ENCODE data around the gene SARDH. TPM values are rescaled to one million over a fixed set of nuclear protein-coding genes. Genes with fewer than 3 reads are reported as not detected.

SARDH gene
- 10 to 100 TPM; 18.6 to 19.3 TPM for total RNA-seq
- polyA plus RNA-seq: 1 to 10 TPM; 2.5 to 4.1 TPM

DNA sequence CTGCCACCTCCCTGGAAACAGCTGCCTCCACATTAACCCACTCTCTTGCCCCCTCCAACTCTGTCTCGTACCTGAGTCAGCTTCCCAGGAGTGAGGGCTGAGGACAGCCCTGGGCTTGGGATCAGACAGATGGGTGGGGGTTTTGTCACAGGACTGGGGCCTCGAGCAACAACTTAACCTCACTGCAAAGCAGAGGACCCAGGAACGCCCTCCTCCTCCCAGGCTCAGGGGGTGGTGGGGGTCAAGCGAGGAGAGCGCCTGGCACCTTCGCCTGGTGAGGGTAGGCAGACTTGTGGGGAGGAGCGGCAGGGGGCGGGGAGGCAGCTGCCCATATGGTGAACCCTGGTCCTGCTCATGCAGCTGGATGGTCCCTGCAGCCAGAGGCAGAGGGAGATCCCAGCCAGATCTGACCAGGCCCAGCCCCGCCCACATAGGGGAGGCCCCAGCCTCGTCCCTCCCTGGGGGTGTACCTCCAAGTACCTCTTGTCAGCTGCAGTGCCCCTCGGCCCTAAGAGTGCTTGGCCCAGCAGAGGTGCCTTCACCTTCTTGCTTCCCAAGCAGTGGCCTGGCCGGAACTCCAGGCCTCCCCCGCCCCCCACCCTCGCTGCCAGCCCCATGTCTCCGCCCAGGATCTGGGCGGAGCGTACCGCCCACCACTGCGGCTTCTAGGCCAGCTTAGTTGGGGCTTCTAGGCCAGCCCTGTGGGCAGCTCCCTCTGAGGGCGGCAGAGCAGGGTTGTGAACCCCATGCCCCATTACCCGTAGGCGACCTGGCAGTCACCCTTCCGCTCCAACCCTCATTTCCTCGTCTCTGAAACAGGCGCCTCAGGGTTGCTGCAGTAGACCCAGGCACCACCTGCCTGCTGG lies at the start of gene SARDH:
SARDH (minus strand) TSS at position 579 of the 866 bp plus-strand sequence. CDS start 4,179 bp downstream, outside the sequence.
- ChIA-PET POLR2A (ENCODE audit: partially characterized antibody) (interaction anchor here (0.6 to 1.5 kb wide), 4 partner anchors 11 to 332 kb away, joined by 3 read pairs; no protein-coding TSS in a partner anchor), CTCF (ENCODE audit: partially characterized antibody) (interaction anchor here (0.9 to 2.4 kb wide), 4 partner anchors 8 to 44 kb away, joined by 3 to 10 read pairs (median 4); no protein-coding TSS in a partner anchor)
- peaks cover 15% of the 10 kb centered on the region for H3K4me1 ChIP-seq (ENCODE audit: insufficient read depth, low read length)
- H3K27me3 Mint-ChIP-seq: peaks cover 0 to 2% of the 10 kb centered on the region in 2 donors
- H3K4me3 Mint-ChIP-seq: peak within 1 kb of the TSS in 7 of 8 donors; percentile 31 to 59 (median 44)
- intact Hi-C loops (cut with micrococcal nuclease): no loop called here
- no peaks in the 10 kb centered on the region for H3K27me3 ChIP-seq (ENCODE audit: insufficient read depth, low read length)
- no peaks in the 10 kb centered on the region for H3K9me3 ChIP-seq (ENCODE audit: control insufficient read depth in 1 of 2, low read length in 2 of 2)
- no peaks in the 10 kb centered on the region for H3K36me3 ChIP-seq (ENCODE audit: insufficient read depth, low read length)
- H3K36me3 Mint-ChIP-seq: no peaks in the 10 kb centered on the region
- H3K27ac ChIP-seq (ENCODE audit: low read depth, low read length): no peak within 1 kb of the TSS
- peak in 2 of 5 donors; percentile 9 to 11 for DNase-seq
- no peaks in the 10 kb centered on the region for H3K9me3 Mint-ChIP-seq
- H3K4me3 ChIP-seq (ENCODE audit: low read length in 2 of 2): peak within 1 kb of the TSS in 1 of 2 donors; percentile 27
- peak within 1 kb of the TSS in 1 of 7 donors; percentile 53 for H3K27ac Mint-ChIP-seq
- peaks cover 0 to 13% (median 4%) of the 10 kb centered on the region in 4 donors for H3K4me1 Mint-ChIP-seq

DNA sequence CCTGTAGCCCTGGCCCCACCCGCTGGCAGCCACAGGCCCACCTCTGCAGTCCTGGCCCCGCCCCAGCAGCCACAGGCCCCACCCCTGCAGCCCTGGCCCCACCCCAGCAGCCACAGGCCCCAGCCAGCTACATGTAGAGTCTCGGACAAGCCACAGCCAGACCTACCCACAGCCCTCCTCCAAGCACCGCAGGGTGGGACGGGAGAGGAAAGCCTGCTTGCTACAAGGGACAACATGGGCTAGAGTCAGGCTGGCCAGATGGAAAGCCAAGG lies 49.5 kb upstream of the SARDH start:
- Histone ChIP-seq H3K27ac (ENCODE audit: low read depth, low read length) (no peak overlapping the region), H3K36me3 (ENCODE audit: insufficient read depth, low read length) (no peaks in the 10 kb centered on the region), H3K4me3 (ENCODE audit: low read length in 2 of 2) (no peak overlapping the region), H3K4me1 (ENCODE audit: insufficient read depth, low read length) (peaks cover under 1% of the 10 kb centered on the region), H3K9me3 (ENCODE audit: control insufficient read depth in 1 of 2, low read length in 2 of 2) (no peaks in the 10 kb centered on the region), H3K27me3 (ENCODE audit: insufficient read depth, low read length) (no peaks in the 10 kb centered on the region)
- no peak overlapping the region for H3K27ac Mint-ChIP-seq
- H3K27me3 Mint-ChIP-seq: peaks cover 1 to 7% of the 10 kb centered on the region in 2 donors
- no peaks in the 10 kb centered on the region for H3K36me3 Mint-ChIP-seq
- ChIA-PET CTCF (ENCODE audit: partially characterized antibody) (no interaction called here), POLR2A (ENCODE audit: partially characterized antibody) (no interaction called here)
- H3K9me3 Mint-ChIP-seq: no peaks in the 10 kb centered on the region
- peaks cover 0 to 5% (median 4%) of the 10 kb centered on the region in 4 donors for H3K4me1 Mint-ChIP-seq
- DNase-seq: no peak
- intact Hi-C loops (cut with micrococcal nuclease): no loop called here
- H3K4me3 Mint-ChIP-seq: no peak overlapping the region

DNA sequence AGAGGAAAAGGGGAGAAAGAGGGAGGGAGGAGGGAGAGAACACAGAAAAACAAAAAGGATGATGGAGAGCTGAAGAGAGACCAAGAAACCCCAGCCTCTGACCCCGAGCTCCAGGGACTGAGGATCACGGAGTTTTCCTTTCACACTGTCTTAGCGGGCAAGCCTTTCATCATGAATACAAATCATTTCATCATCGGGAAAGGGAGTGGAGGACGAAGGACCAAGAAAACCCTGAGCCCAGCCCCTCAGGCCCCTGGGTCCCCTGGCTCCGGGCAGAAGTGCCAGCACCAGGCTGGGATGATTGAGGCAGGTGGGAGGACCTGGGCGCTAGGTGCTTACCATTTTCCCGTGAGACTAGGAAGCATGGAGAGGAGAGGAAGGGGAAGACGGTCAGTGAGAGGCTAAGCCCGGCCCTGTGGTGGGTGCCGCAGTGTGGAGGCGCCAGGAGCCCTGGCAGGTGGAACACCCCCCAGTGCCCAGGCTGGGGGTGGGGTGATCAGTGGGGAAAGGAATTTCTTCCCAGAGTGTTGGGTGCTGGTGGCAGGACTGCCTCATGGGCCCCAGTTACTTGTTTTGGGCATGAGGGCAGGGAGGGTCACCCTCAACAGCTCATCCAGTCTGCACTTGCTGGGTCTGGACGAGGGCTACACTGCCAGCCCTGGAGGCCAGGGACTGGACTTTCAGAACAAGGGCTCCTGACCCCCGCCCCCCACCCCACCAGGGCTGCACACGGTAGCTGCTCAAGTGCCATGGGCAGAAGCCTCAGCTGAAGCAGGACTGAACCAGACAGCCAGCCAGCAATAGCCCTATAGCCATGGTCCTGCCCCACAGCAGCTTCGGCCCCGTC lies 49.0 kb upstream of the SARDH start:
- no peaks in the 10 kb centered on the region for H3K9me3 ChIP-seq (ENCODE audit: control insufficient read depth in 1 of 2, low read length in 2 of 2)
- H3K27me3 ChIP-seq (ENCODE audit: insufficient read depth, low read length): no peaks in the 10 kb centered on the region
- H3K4me1 ChIP-seq (ENCODE audit: insufficient read depth, low read length): no peaks in the 10 kb centered on the region
- POLR2A ChIA-PET (ENCODE audit: partially characterized antibody): no interaction called here
- no peaks in the 10 kb centered on the region for H3K36me3 ChIP-seq (ENCODE audit: insufficient read depth, low read length)
- Mint-ChIP-seq H3K4me1 (peaks cover 0 to 2% (median 1%) of the 10 kb centered on the region in 4 donors), H3K4me3 (peak overlapping the region in 1 of 8 donors; percentile 8), H3K36me3 (no peaks in the 10 kb centered on the region), H3K27ac (no peak overlapping the region), H3K9me3 (no peaks in the 10 kb centered on the region), H3K27me3 (peaks cover 0 to 5% of the 10 kb centered on the region in 2 donors)
- intact Hi-C loops (cut with micrococcal nuclease): no loop called here
- CTCF ChIA-PET (ENCODE audit: partially characterized antibody): no interaction called here
- no peak for DNase-seq
- H3K27ac ChIP-seq (ENCODE audit: low read depth, low read length): no peak overlapping the region
- no peak overlapping the region for H3K4me3 ChIP-seq (ENCODE audit: low read length in 2 of 2)

GRCh38 chr9:133786371-133786753 lies 48.2 kb upstream of the SARDH start:
- Mint-ChIP-seq H3K9me3 (no peaks in the 10 kb centered on the region), H3K36me3 (no peaks in the 10 kb centered on the region), H3K27me3 (peaks cover 0 to 2% of the 10 kb centered on the region in 2 donors), H3K4me1 (peaks cover 0 to 1% (median 0%) of the 10 kb centered on the region in 4 donors), H3K27ac (no peak overlapping the region), H3K4me3 (no peak overlapping the region)
- intact Hi-C loops (cut with micrococcal nuclease): no loop called here
- POLR2A ChIA-PET (ENCODE audit: partially characterized antibody): no interaction called here
- Histone ChIP-seq H3K27ac (ENCODE audit: low read depth, low read length) (no peak overlapping the region), H3K9me3 (ENCODE audit: control insufficient read depth in 1 of 2, low read length in 2 of 2) (no peaks in the 10 kb centered on the region), H3K27me3 (ENCODE audit: insufficient read depth, low read length) (no peaks in the 10 kb centered on the region), H3K36me3 (ENCODE audit: insufficient read depth, low read length) (no peaks in the 10 kb centered on the region), H3K4me3 (ENCODE audit: low read length in 2 of 2) (no peak overlapping the region), H3K4me1 (ENCODE audit: insufficient read depth, low read length) (no peaks in the 10 kb centered on the region)
- no peak for DNase-seq
- CTCF ChIA-PET (ENCODE audit: partially characterized antibody): no interaction called here

DNA sequence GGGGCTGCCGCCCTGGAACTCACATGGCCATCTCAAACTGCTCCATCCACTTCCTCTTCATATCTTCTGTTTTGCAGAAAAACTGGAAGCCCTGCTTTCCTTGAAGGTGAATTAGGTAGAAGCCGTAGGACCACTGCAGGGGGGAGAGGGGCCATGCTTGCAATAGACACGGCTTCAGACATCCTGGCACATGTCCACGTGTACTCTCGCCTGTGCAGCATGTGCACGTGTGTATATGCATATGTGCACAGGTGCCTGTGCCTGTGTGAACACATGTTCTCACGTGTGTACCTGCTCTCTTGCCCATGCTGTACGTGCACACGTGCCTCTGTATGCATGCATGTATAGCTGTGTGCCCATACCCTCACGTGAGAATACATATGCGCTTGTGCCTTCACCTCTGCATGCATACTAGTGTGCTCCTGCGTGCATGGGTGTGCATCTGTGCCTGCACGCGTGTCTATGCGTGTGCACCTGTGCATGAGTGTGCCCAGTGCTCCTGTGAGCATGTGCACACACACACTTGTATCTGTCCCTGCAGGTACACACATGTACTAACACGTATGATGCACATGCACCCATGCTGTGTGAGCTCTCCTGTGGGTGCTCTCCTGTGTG lies 47.7 kb upstream of the SARDH start:
- no peak overlapping the region for H3K27ac ChIP-seq (ENCODE audit: low read depth, low read length)
- H3K4me1 ChIP-seq (ENCODE audit: insufficient read depth, low read length): no peaks in the 10 kb centered on the region
- peaks cover 0 to 1% (median 0%) of the 10 kb centered on the region in 4 donors for H3K4me1 Mint-ChIP-seq
- CTCF ChIA-PET (ENCODE audit: partially characterized antibody): no interaction called here
- no peaks in the 10 kb centered on the region for H3K27me3 ChIP-seq (ENCODE audit: insufficient read depth, low read length)
- H3K36me3 ChIP-seq (ENCODE audit: insufficient read depth, low read length): no peaks in the 10 kb centered on the region
- peaks cover 0 to 2% of the 10 kb centered on the region in 2 donors for H3K27me3 Mint-ChIP-seq
- intact Hi-C loops (cut with micrococcal nuclease): no loop called here
- no peak for DNase-seq
- no peaks in the 10 kb centered on the region for H3K9me3 Mint-ChIP-seq
- no peaks in the 10 kb centered on the region for H3K36me3 Mint-ChIP-seq
- H3K9me3 ChIP-seq (ENCODE audit: control insufficient read depth in 1 of 2, low read length in 2 of 2): no peaks in the 10 kb centered on the region
- H3K4me3 ChIP-seq (ENCODE audit: low read length in 2 of 2): no peak overlapping the region
- no peak overlapping the region for H3K27ac Mint-ChIP-seq
- POLR2A ChIA-PET (ENCODE audit: partially characterized antibody): no interaction called here
- no peak overlapping the region for H3K4me3 Mint-ChIP-seq

- Histone ChIP-seq H3K9me3 (ENCODE audit: control insufficient read depth in 1 of 2, low read length in 2 of 2) (no peaks in the 10 kb centered on the region), H3K27me3 (ENCODE audit: insufficient read depth, low read length) (no peaks in the 10 kb centered on the region), H3K4me3 (ENCODE audit: low read length in 2 of 2) (no peak overlapping the region), H3K4me1 (ENCODE audit: insufficient read depth, low read length) (no peaks in the 10 kb centered on the region), H3K27ac (ENCODE audit: low read depth, low read length) (no peak overlapping the region), H3K36me3 (ENCODE audit: insufficient read depth, low read length) (no peaks in the 10 kb centered on the region)
- no peaks in the 10 kb centered on the region for H3K9me3 Mint-ChIP-seq
- intact Hi-C loops (cut with micrococcal nuclease): no loop called here
- H3K4me3 Mint-ChIP-seq: no peak overlapping the region
- ChIA-PET CTCF (ENCODE audit: partially characterized antibody) (interaction anchor here (0.7 to 1.8 kb wide), 4 partner anchors 10 to 313 kb away, joined by 3 to 10 read pairs (median 4); no protein-coding TSS in a partner anchor), POLR2A (ENCODE audit: partially characterized antibody) (no interaction called here)
- no peak overlapping the region for H3K27ac Mint-ChIP-seq
- peaks cover 0 to 2% of the 10 kb centered on the region in 2 donors for H3K27me3 Mint-ChIP-seq
- no peak for DNase-seq
- H3K36me3 Mint-ChIP-seq: no peaks in the 10 kb centered on the region
- H3K4me1 Mint-ChIP-seq: peaks cover 0 to 1% (median 0%) of the 10 kb centered on the region in 4 donors
Measured at GRCh38 chr9:133784731-133785561, 46.8 kb upstream of the SARDH start.
